ENCODE measurements around the gene ITCH. TPM values are rescaled to one million over a fixed set of nuclear protein-coding genes. Genes with fewer than 3 reads are reported as not detected.
"Not testable (repeated sequence)": the region's sequence is repeated elsewhere in the genome, so short reads cannot be mapped to it uniquely, and the experiment has no call there.

Gene ITCH
- total RNA-seq, 5 donors from 2014 or later (not counting 1 experiment from before 2014, with no cell fraction given), result 50.5 to 63.6 (median 53.3) TPM

DNA sequence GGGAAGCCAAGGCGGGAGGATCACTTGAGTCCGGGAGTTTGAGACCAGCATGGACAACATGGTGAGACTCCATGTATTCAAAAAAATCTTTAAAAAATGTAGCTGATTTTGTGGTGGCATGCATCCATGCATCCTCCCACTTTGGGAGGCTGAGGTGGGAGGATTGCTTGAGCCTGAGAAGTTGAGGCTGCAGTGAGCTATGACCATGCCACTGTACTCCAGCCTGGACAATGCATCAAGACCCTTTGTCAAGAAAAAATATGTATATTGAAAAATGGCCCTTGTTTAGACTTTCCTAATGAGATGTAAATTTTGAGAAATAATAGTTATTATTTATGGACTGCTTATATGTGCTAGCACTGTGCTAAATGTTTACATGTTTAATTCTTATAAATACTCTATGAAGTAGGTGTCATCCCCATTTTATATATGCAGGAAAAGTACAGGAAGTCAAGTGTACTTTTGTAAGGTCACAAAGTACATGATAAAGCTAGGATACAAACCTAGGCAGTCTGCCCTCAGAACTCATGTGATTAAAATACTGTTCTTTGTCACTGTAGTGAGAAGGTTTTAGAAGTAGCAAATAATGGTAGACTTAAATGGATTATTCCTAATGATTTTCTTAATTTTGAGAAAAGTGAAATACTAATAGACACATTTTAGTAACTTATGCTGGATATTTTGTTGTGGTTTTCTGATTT lies 58.8 kb downstream of the ITCH start:
- no peaks in the 10 kb centered on the region for H3K9me3 ChIP-seq
- POLR2A ChIA-PET, result no interaction called here
- Mint-ChIP-seq H3K4me1 (peaks cover 5 to 12% (median 12%) of the 10 kb centered on the region in 3 donors), H3K4me3 (no peak overlapping the region), H3K27ac (no peak overlapping the region), H3K27me3 (no peaks in the 10 kb centered on the region), H3K9me3 (no peaks in the 10 kb centered on the region), H3K36me3 (peaks cover 59% of the 10 kb centered on the region)
- DNase-seq (no peak), ATAC-seq (replicated peaks in 1 of 4) (no peak)
- H3K27ac ChIP-seq (ENCODE audit: low read length), result no peak overlapping the region
- no peaks in the 10 kb centered on the region for H3K4me1 ChIP-seq (ENCODE audit: control insufficient read depth in 1 of 2, extremely low read depth in 1 of 2, insufficient read depth in 2 of 2, low read length in 2 of 2)
- no peaks in the 10 kb centered on the region for H3K27me3 ChIP-seq (replicated peaks in 1 of 2; ENCODE audit: control insufficient read depth in 2 of 2, extremely low read depth in 1 of 2, insufficient read depth in 2 of 2, low read length in 1 of 2)
- H3K36me3 ChIP-seq (ENCODE audit: control insufficient read depth in 2 of 2, extremely low read depth in 1 of 2, insufficient read depth in 1 of 2, low read length in 1 of 2), result peaks cover 8 to 50% of the 10 kb centered on the region in 2 donors
- CTCF ChIA-PET, result interaction anchor here in 1 of 2 donors (0.6 to 1.1 kb wide), 2 partner anchors 13 to 59 kb away, joined by 3 to 9 read pairs; partner anchors contain the start of gene ITCH
- no peak overlapping the region for H3K4me3 ChIP-seq (ENCODE audit: control insufficient read depth in 1 of 2, extremely low read depth in 1 of 2, low read length in 1 of 2)
- WGBS (ENCODE audit: insufficient coverage), result 100% methylated on average over 2 of the region's 2 CpGs

GRCh38 chr20:34425032-34425690 lies 62.1 kb downstream of the ITCH start:
- H3K27me3 Mint-ChIP-seq; H3K27ac ChIP-seq (ENCODE audit: low read length); H3K27me3 ChIP-seq (replicated peaks in 1 of 2; ENCODE audit: control insufficient read depth in 2 of 2, extremely low read depth in 1 of 2, insufficient read depth in 2 of 2, low read length in 1 of 2); ATAC-seq (replicated peaks in 1 of 4); H3K9me3 ChIP-seq; DNase-seq; H3K4me1 ChIP-seq (ENCODE audit: control insufficient read depth in 1 of 2, extremely low read depth in 1 of 2, insufficient read depth in 2 of 2, low read length in 2 of 2); CTCF ChIA-PET; H3K4me3 Mint-ChIP-seq; H3K9me3 Mint-ChIP-seq; H3K27ac Mint-ChIP-seq; H3K4me3 ChIP-seq (ENCODE audit: control insufficient read depth in 1 of 2, extremely low read depth in 1 of 2, low read length in 1 of 2); POLR2A ChIA-PET: not testable (repeated sequence)
- H3K36me3 ChIP-seq (ENCODE audit: control insufficient read depth in 2 of 2, extremely low read depth in 1 of 2, insufficient read depth in 1 of 2, low read length in 1 of 2), result peaks cover 4 to 51% of the 10 kb centered on the region in 2 donors
- 95% methylated on average over 3 of the region's 11 CpGs for WGBS (ENCODE audit: insufficient coverage)
- Mint-ChIP-seq H3K36me3 (peaks cover 54% of the 10 kb centered on the region), H3K4me1 (peaks cover 7 to 11% (median 10%) of the 10 kb centered on the region in 3 donors)

- Histone ChIP-seq H3K27me3 (replicated peaks in 1 of 2; ENCODE audit: control insufficient read depth in 2 of 2, extremely low read depth in 1 of 2, insufficient read depth in 2 of 2, low read length in 1 of 2) (no peaks in the 10 kb centered on the region), H3K36me3 (ENCODE audit: control insufficient read depth in 2 of 2, extremely low read depth in 1 of 2, insufficient read depth in 1 of 2, low read length in 1 of 2) (peaks cover 4 to 52% of the 10 kb centered on the region in 2 donors), H3K27ac (ENCODE audit: low read length) (no peak overlapping the region), H3K4me3 (ENCODE audit: control insufficient read depth in 1 of 2, extremely low read depth in 1 of 2, low read length in 1 of 2) (no peak overlapping the region), H3K4me1 (ENCODE audit: control insufficient read depth in 1 of 2, extremely low read depth in 1 of 2, insufficient read depth in 2 of 2, low read length in 2 of 2) (no peaks in the 10 kb centered on the region), H3K9me3 (no peaks in the 10 kb centered on the region)
- WGBS (ENCODE audit: insufficient coverage), result 82% methylated on average over 2 of the region's 2 CpGs
- H3K4me1 Mint-ChIP-seq, result peaks cover 4 to 7% (median 5%) of the 10 kb centered on the region in 3 donors
- DNase-seq (no peak), ATAC-seq (replicated peaks in 1 of 4) (no peak)
- CTCF ChIA-PET, result no interaction called here
- H3K9me3 Mint-ChIP-seq, result no peaks in the 10 kb centered on the region
- H3K4me3 Mint-ChIP-seq, result no peak overlapping the region
- peak overlapping the region in 1 of 2 donors; percentile 17 for H3K27ac Mint-ChIP-seq
- H3K36me3 Mint-ChIP-seq, result peaks cover 51% of the 10 kb centered on the region
- H3K27me3 Mint-ChIP-seq, result no peaks in the 10 kb centered on the region
- POLR2A ChIA-PET, result no interaction called here
Measured at GRCh38 chr20:34426026-34426425, 63.0 kb downstream of the ITCH start.

GRCh38 chr20:34427331-34427730 lies 64.3 kb downstream of the ITCH start:
- no peak for ATAC-seq (replicated peaks in 1 of 4)
- Histone ChIP-seq H3K27me3 (replicated peaks in 1 of 2; ENCODE audit: control insufficient read depth in 2 of 2, extremely low read depth in 1 of 2, insufficient read depth in 2 of 2, low read length in 1 of 2) (no peaks in the 10 kb centered on the region), H3K36me3 (ENCODE audit: control insufficient read depth in 2 of 2, extremely low read depth in 1 of 2, insufficient read depth in 1 of 2, low read length in 1 of 2) (peaks cover 4 to 49% of the 10 kb centered on the region in 2 donors), H3K4me1 (ENCODE audit: control insufficient read depth in 1 of 2, extremely low read depth in 1 of 2, insufficient read depth in 2 of 2, low read length in 2 of 2) (no peaks in the 10 kb centered on the region), H3K9me3 (no peaks in the 10 kb centered on the region), H3K4me3 (ENCODE audit: control insufficient read depth in 1 of 2, extremely low read depth in 1 of 2, low read length in 1 of 2) (no peak overlapping the region), H3K27ac (ENCODE audit: low read length) (no peak overlapping the region)
- POLR2A ChIA-PET, result no interaction called here
- H3K4me1 Mint-ChIP-seq, result peaks cover 0 to 7% (median 6%) of the 10 kb centered on the region in 3 donors
- H3K27ac Mint-ChIP-seq, result no peak overlapping the region
- H3K9me3 Mint-ChIP-seq, result no peaks in the 10 kb centered on the region
- peaks cover 48% of the 10 kb centered on the region for H3K36me3 Mint-ChIP-seq
- WGBS (ENCODE audit: insufficient coverage), result 100% methylated on average over 1 of the region's 3 CpGs
- DNase-seq, result no peak
- H3K27me3 Mint-ChIP-seq, result no peaks in the 10 kb centered on the region
- no peak overlapping the region for H3K4me3 Mint-ChIP-seq
- CTCF ChIA-PET, result interaction anchor here in 1 of 2 donors (0.6 kb wide), 1 partner anchor 22 kb away, joined by 4 read pairs; no protein-coding TSS in a partner anchor

DNA sequence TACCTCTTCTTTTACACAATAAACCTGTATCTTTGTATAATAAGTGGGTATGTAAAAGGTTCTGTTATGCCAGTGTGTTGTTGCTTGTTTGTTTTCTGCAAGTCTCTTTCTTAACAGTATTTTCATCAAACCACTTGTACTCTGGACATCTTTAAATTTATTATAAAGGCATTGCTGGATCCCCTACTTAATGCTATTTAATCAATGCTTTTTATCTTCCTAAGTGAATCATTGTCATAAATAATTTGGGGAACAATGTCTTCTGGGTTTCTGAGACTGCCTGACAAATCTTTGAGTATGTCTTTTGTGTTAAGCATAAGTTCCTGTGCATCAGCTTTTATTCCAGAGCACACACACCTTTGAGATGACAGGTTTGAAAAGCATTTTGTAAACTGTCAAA lies 64.7 kb downstream of the ITCH start:
- Mint-ChIP-seq H3K4me3 (no peak overlapping the region), H3K36me3 (peaks cover 48% of the 10 kb centered on the region), H3K4me1 (peaks cover 0 to 7% (median 6%) of the 10 kb centered on the region in 3 donors), H3K27me3 (no peaks in the 10 kb centered on the region), H3K27ac (no peak overlapping the region), H3K9me3 (no peaks in the 10 kb centered on the region)
- ATAC-seq (replicated peaks in 1 of 4) (no peak), DNase-seq (no peak)
- peaks cover 4 to 49% of the 10 kb centered on the region in 2 donors for H3K36me3 ChIP-seq (ENCODE audit: control insufficient read depth in 2 of 2, extremely low read depth in 1 of 2, insufficient read depth in 1 of 2, low read length in 1 of 2)
- H3K4me1 ChIP-seq (ENCODE audit: control insufficient read depth in 1 of 2, extremely low read depth in 1 of 2, insufficient read depth in 2 of 2, low read length in 2 of 2), result no peaks in the 10 kb centered on the region
- CTCF ChIA-PET, result interaction anchor here in 1 of 2 donors (0.6 kb wide), 1 partner anchor 23 kb away, joined by 4 read pairs; no protein-coding TSS in a partner anchor
- H3K27ac ChIP-seq (ENCODE audit: low read length), result no peak overlapping the region
- H3K4me3 ChIP-seq (ENCODE audit: control insufficient read depth in 1 of 2, extremely low read depth in 1 of 2, low read length in 1 of 2), result no peak overlapping the region
- H3K27me3 ChIP-seq (replicated peaks in 1 of 2; ENCODE audit: control insufficient read depth in 2 of 2, extremely low read depth in 1 of 2, insufficient read depth in 2 of 2, low read length in 1 of 2), result no peaks in the 10 kb centered on the region
- POLR2A ChIA-PET, result no interaction called here
- no peaks in the 10 kb centered on the region for H3K9me3 ChIP-seq

GRCh38 chr20:34431168-34431567 lies 68.1 kb downstream of the ITCH start:
- ChIA-PET CTCF (no interaction called here), POLR2A (no interaction called here)
- Mint-ChIP-seq H3K4me1 (peaks cover 0 to 17% (median 15%) of the 10 kb centered on the region in 3 donors), H3K27ac (no peak overlapping the region), H3K4me3 (no peak overlapping the region), H3K36me3 (peaks cover 25% of the 10 kb centered on the region), H3K9me3 (no peaks in the 10 kb centered on the region), H3K27me3 (no peaks in the 10 kb centered on the region)
- ATAC-seq (replicated peaks in 1 of 4) (no peak), DNase-seq (no peak)
- WGBS (ENCODE audit: insufficient coverage), result 94% methylated on average over 2 of the region's 3 CpGs
- Histone ChIP-seq H3K4me1 (ENCODE audit: control insufficient read depth in 1 of 2, extremely low read depth in 1 of 2, insufficient read depth in 2 of 2, low read length in 2 of 2) (no peaks in the 10 kb centered on the region), H3K27me3 (replicated peaks in 1 of 2; ENCODE audit: control insufficient read depth in 2 of 2, extremely low read depth in 1 of 2, insufficient read depth in 2 of 2, low read length in 1 of 2) (no peaks in the 10 kb centered on the region), H3K9me3 (no peaks in the 10 kb centered on the region), H3K27ac (ENCODE audit: low read length) (no peak overlapping the region), H3K4me3 (ENCODE audit: control insufficient read depth in 1 of 2, extremely low read depth in 1 of 2, low read length in 1 of 2) (no peak overlapping the region), H3K36me3 (ENCODE audit: control insufficient read depth in 2 of 2, extremely low read depth in 1 of 2, insufficient read depth in 1 of 2, low read length in 1 of 2) (peaks cover 0 to 28% of the 10 kb centered on the region in 2 donors)
